SU-DHL-6 (cell line): ENCODE results near the gene FBXL13.

ENCODE experiments used
- CTCF ChIP-seq: fragments of 200-600 bp; sonication (generic); IDR thresholded peaks from one replicate; pipeline ENCODE4 v1.5.1; 2017; ENCODE audit warnings: antibody characterized with exemption, mild to moderate bottlenecking, low read length, moderate library complexity; ENCODE audit not compliant: insufficient read depth, poor library complexity, severe bottlenecking
- EZH2phosphoT487 ChIP-seq: fragments of 200-600 bp; sonication (generic), shearing (Covaris generic); conservative IDR thresholded peaks from 2 replicates; pipeline ENCODE4 v1.6.1; 2018; ENCODE audit warnings: mild to moderate bottlenecking, antibody characterized with exemption, low read length, moderate library complexity, mixed read lengths

- TF ChIP-seq CTCF (no peak), EZH2phosphoT487 (no peak)
Measured at GRCh38 chr7:102860351-102860811, 214.2 kb downstream of the FBXL13 start.
